Spleen (tissue), 7 donors: ENCODE results near the gene CDK14.

ENCODE experiments used
- CTCF ChIP-seq, 11 experiments: fragments of 200-600 bp in 7 of 11; fragments of 450-650 bp in 4 of 11; sonication (generic) in 4 of 11; IDR thresholded peaks in 8 of 11; conservative IDR thresholded peaks in 3 of 11; 1 replicate in 7 of 11; 2 replicates in 4 of 11; pipeline versions ENCODE4 v1.4.0 to v1.8.0; 2016 to 2021; ENCODE audit warnings: antibody characterized with exemption in 11 of 11, inconsistent platforms in 4 of 11, mild to moderate bottlenecking in 1 of 11
- POLR2A ChIP-seq, 3 donors: fragments of 450-650 bp; IDR thresholded peaks; one replicate each; pipeline ENCODE4 v1.5.1; 2017; ENCODE audit warnings: antibody characterized with exemption in 3 of 3, mild to moderate bottlenecking in 1 of 3
- POLR2AphosphoS5 ChIP-seq, 3 donors: sonication (generic); formaldehyde crosslinking; IDR thresholded peaks; one replicate each; pipeline ENCODE4 v1.5.1; 2017; ENCODE audit warnings: antibody characterized with exemption in 3 of 3
- donor health status: DM: no; HTN: no; CAD: no; lungs with moderate emphysema.
- donor health status: DM: no; HTN: no; CAD: no.
- donor health status: DM: no; HTN: no; CAD: no.

- TF ChIP-seq CTCF (IDR thresholded peaks at IDR 0.05 in 8 of 11, conservative IDR thresholded peaks at IDR 0.05 in 3 of 11) (no peak), POLR2AphosphoS5 (IDR thresholded peaks at IDR 0.05) (no peak), POLR2A (IDR thresholded peaks at IDR 0.05) (no peak)
These were observed 167.0 kb downstream of the CDK14 start for GRCh38 chr7:90763108-90763507.
